ENCODE measurements around the gene SRRM5.
"Not testable (repeated sequence)": the region's sequence is repeated elsewhere in the genome, so short reads cannot be mapped to it uniquely, and the experiment has no call there.

Gene SRRM5

GRCh38 chr19:43636121-43636683 is 24.3 kb downstream of the SRRM5 start:
- DNase-seq (ENCODE audit: extremely low read depth in 1 of 2, low read depth in 1 of 2), result no peak

- DNase-seq (ENCODE audit: extremely low read depth in 1 of 2, low read depth in 1 of 2), result no peak
Measured at GRCh38 chr19:43638214-43638994, 26.5 kb downstream of the SRRM5 start.

- DNase-seq (ENCODE audit: extremely low read depth in 1 of 2, low read depth in 1 of 2), result no peak
Measured at GRCh38 chr19:43638995-43639518, 27.2 kb downstream of the SRRM5 start.

- DNase-seq (ENCODE audit: extremely low read depth in 1 of 2, low read depth in 1 of 2), result peak in 1 of 2 donors; percentile 35
Measured at GRCh38 chr19:43639519-43640423, 27.9 kb downstream of the SRRM5 start, which contains the start of gene CADM4. CADM4 (minus strand) TSS chr19:43639850; CDS start chr19:43639790, 60 bp downstream.

DNA sequence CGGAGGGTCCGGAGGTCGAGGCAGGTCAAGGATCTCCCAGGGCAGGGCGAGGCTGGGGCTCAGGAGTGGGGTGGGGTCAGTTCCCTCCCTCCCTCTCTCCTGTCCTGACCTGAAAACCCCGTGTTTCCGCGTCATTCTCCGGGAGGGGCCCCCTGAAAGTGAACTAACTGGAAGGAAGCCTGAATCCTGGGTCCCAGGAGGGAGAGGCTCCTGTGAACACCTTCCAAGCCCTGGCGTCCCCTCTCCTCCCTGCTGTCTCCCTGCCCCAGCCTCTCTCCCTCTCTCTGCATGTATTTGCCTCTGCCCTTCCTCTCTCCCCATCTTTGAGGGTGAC is 28.5 kb downstream of the SRRM5 start:
- no peak for DNase-seq (ENCODE audit: extremely low read depth in 1 of 2, low read depth in 1 of 2)

GRCh38 chr19:43641333-43641732 is 29.4 kb downstream of the SRRM5 start:
- no peak for DNase-seq (ENCODE audit: extremely low read depth in 1 of 2, low read depth in 1 of 2)

DNA sequence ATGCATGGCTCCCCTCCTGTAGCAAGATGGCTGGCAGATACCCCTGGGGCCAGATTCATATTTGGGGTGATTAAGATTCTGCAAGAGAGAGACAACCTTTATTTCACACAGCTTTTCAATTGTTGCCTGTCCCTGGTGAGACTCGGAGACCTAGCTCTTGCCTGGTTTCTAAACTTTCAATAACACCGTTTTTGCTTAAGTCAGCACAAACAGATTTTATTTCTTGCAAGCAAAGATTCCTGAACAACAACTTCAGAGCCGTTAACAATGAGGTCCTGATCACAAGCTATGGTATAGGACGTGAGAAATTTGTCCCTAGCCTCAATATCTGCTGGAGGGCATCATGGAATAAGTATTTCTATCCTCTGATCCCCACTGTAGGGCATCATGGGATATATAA is 30.6 kb downstream of the SRRM5 start:
- DNase-seq (ENCODE audit: extremely low read depth in 1 of 2, low read depth in 1 of 2), result no peak

- no peak for DNase-seq (ENCODE audit: extremely low read depth in 1 of 2, low read depth in 1 of 2)
Measured at GRCh38 chr19:43643326-43643725, 31.4 kb downstream of the SRRM5 start.

DNA sequence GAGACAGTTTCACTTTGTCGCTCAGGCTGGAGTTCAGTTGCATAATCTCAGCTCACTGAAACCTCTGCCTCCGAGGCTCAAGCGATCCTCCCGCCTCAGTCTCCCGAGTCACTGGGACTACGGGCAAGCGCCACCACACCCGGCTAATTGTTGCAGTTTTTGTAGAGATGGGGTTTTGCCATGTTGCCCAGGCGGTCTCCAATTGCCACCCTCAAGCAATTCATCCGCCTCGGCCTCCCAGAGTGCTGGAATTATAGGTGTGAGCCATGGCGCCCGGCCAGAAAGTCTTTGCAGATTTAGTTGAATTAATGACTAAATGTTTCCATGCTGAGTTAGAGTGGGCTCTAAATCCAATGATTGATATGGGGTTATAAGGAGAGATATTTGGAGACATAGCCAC is 32.3 kb downstream of the SRRM5 start:
- DNase-seq (ENCODE audit: extremely low read depth in 1 of 2, low read depth in 1 of 2), result no peak

- DNase-seq (ENCODE audit: extremely low read depth in 1 of 2, low read depth in 1 of 2), result no peak
Measured at GRCh38 chr19:43648633-43649032, 36.7 kb downstream of the SRRM5 start.

DNA sequence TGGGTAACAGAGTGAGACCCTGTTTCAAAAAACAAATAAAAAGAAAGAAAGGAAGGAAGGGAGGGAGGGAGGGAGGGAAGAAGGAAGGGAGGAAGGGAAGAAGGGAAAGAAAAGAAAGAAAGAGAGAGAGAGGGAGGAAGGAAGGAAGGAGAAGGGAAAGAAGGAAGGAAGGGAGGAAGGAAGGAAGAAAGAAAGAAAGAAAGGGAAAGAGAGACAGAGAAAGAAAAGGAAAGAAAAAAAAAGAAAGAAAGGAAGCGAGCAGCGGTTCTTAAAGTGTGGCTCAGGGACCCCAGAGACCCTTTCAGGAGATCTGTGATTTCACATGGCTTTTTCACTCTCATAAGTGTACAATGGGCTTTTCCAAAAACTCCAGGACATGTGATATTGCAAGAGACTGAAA is 37.6 kb downstream of the SRRM5 start:
- no peak for DNase-seq (ENCODE audit: extremely low read depth in 1 of 2, low read depth in 1 of 2)

DNA sequence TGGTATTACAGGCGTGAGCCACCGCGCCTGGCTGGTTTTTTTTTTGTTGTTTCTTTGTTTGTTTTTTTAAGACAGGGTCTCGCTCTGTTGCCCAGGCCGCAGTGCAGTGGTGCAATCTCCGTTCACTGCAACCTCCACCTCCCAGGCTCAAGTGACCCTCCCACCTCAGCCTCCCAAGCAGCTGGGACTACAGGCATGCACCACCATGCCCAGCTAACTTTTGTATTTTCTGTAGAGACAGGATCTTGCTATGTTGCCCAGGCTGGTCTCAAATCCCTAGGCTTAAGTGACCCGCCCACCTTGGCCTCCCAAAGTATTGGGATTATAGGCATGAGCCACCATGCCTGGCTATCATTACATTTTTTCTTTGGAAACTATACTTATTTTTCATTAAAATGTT is 38.4 kb downstream of the SRRM5 start:
- not testable (repeated sequence) for DNase-seq (ENCODE audit: extremely low read depth in 1 of 2, low read depth in 1 of 2)

DNA sequence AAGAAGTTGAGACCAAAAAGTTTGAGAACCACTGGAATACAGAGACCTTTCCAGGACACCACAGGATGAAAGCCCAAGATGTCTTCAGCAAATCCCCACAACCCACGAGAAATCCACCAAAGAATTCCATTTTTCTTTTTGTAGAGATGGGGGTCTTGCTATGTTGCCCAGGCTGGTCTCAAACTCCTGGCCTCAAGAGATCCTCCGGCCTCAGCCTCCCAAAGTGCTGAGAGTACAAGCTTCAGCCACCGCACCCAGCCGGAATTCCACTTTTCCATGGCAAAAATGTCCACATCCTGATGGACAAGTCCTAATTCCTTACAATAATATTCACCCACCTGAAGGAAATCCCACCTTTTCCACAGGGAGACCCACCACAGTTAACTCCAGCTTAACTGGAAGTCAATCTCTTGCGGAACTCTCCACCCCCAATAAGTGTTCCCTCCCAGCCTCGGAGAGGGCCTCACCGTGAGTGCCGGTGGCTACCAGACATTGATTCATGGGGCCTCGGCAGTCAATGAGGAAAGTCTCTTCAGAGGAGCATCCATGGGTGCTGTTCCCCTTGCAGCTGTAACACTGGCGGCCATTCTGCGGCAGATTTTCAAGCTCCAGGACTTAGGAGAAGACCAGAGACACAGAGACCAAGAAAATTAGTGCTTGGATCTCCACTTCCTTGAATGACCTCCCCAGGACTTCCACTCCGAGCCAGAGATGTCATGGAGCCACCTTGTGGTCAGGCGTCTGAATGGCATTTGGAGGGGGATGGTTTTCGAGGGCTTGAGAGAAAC is 40.1 kb downstream of the SRRM5 start:
- peak in 1 of 2 donors; percentile 19 for DNase-seq (ENCODE audit: extremely low read depth in 1 of 2, low read depth in 1 of 2)

DNA sequence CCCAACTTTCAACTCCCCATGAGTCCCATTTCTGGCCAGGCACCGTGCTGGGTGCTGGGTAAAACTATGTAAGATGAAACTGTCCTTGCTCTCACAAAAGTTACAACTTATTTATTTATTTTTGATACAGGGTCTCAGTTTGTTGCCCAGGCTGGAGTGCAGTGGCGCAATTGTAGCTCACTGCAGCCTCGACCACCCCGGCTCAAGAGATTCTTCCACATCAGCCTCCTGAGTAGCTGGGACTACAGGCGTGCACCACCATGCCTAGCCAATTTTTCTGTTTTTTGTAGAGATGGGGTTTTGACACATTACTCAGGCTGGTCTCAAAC is 40.6 kb downstream of the SRRM5 start:
- no peak for DNase-seq (ENCODE audit: extremely low read depth in 1 of 2, low read depth in 1 of 2)

- no peak for DNase-seq (ENCODE audit: extremely low read depth in 1 of 2, low read depth in 1 of 2)
Measured at GRCh38 chr19:43656436-43656835, 44.5 kb downstream of the SRRM5 start.

GRCh38 chr19:43658001-43658400 is 46.1 kb downstream of the SRRM5 start:
- DNase-seq (ENCODE audit: extremely low read depth in 1 of 2, low read depth in 1 of 2), result no peak

DNA sequence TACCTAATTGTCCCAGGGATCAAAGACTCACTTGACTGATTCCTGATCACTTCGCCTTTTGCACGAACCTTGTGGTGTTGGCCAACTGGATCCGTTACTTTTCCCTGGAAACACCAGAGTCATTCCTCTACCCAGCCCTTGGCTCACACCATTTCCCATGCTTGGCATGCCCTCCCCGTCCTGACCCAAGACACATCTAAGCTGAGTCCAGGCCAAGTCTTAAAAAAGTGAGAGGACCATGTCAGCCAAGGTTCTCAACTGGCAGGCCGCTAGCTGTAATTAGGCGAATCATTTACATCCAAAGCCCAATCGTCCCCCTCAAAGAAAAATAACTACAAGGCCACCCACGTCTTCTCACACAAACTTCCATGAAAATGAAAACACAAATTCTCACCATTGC is 46.6 kb downstream of the SRRM5 start:
- no peak for DNase-seq (ENCODE audit: extremely low read depth in 1 of 2, low read depth in 1 of 2)

- no peak for DNase-seq (ENCODE audit: extremely low read depth in 1 of 2, low read depth in 1 of 2)
Measured at GRCh38 chr19:43660301-43660970, 48.5 kb downstream of the SRRM5 start.

GRCh38 chr19:43660971-43661360 is 49.1 kb downstream of the SRRM5 start:
- no peak for DNase-seq (ENCODE audit: extremely low read depth in 1 of 2, low read depth in 1 of 2)

DNA sequence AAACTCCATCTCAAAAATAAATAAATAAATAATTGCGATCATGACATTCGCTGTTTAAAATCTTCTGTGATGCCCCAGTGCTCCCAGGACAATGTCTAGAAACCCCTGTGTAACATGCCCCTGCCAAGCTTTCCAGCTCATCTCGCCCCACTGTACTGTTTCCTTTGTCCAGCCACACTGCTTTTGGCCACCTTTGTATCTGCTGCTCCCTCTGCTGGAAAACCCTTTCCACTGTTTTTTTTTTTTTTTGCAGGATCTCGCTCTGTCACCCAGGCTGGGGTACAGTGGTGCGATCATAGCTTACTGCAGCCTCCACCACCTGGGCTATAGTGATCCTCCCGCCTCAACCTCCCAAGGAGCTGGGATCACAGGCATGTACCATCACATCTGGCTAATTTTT is 50.6 kb downstream of the SRRM5 start:
- DNase-seq (ENCODE audit: extremely low read depth in 1 of 2, low read depth in 1 of 2), result no peak

All from activated CD8-positive, alpha-beta memory T cell treated with anti-CD3 and anti-CD28 coated beads for 1 hour (primary cell).